Endothelial cell (in vitro differentiated cells): Measurements from ENCODE around the gene HMGN2. TPM values are rescaled to one million over a fixed set of nuclear protein-coding genes. Genes with fewer than 3 reads are reported as not detected.

ENCODE experiments used
- DNase-seq: peaks from one replicate; pipeline ENCODE4 v3.0.0; 2021; ENCODE audit warnings: low spot score
- H3K27ac Mint-ChIP-seq: one replicate; pipeline ENCODE4 v1.8.0; 2021; ENCODE audit warnings: mixed read lengths, inconsistent platforms; ENCODE audit not compliant: unreplicated experiment
- H3K27me3 Mint-ChIP-seq: one replicate; pipeline ENCODE4 v1.8.0; 2021; ENCODE audit warnings: mild to moderate bottlenecking, moderate library complexity, mixed read lengths, inconsistent platforms; ENCODE audit not compliant: unreplicated experiment
- H3K36me3 Mint-ChIP-seq: one replicate; pipeline ENCODE4 v1.8.0; 2021; ENCODE audit warnings: mild to moderate bottlenecking, low read depth, mixed read lengths, inconsistent platforms; ENCODE audit not compliant: unreplicated experiment
- H3K4me1 Mint-ChIP-seq: one replicate; pipeline ENCODE4 v1.8.0; 2021; ENCODE audit warnings: mild to moderate bottlenecking, mixed read lengths, inconsistent platforms; ENCODE audit not compliant: unreplicated experiment
- H3K4me3 Mint-ChIP-seq: one replicate; pipeline ENCODE4 v1.8.0; 2021; ENCODE audit warnings: mild to moderate bottlenecking, mixed read lengths, inconsistent platforms; ENCODE audit not compliant: unreplicated experiment
- H3K9me3 Mint-ChIP-seq: one replicate; pipeline ENCODE4 v1.8.0; 2021; ENCODE audit warnings: mixed read lengths, inconsistent platforms; ENCODE audit not compliant: unreplicated experiment
- CTCF ChIP-seq: fragments of 200-600 bp; sonication (generic); IDR thresholded peaks from one replicate; pipeline ENCODE4 v1.5.0; 2021; ENCODE audit warnings: antibody characterized with exemption; ENCODE audit not compliant: unreplicated experiment
- total RNA-seq: library from RNA; stranded (reverse); fragmentation: NEBNext Ultra II Directional; extraction: Animal tissue kit (Norgen Biotek cat#: 25700); gene quantifications from one replicate; pipeline ENCODE4 v1.2.1, GENCODE V29; 2021; ENCODE audit not compliant: unreplicated experiment

Gene HMGN2
- total RNA-seq, 1 donor from 2014 or later, result 171 TPM

- H3K27me3 Mint-ChIP-seq, result peaks cover 16% of the 10 kb centered on the region
- no peak for DNase-seq
- peak overlapping the region; percentile 90 for H3K27ac Mint-ChIP-seq
- peaks cover 28% of the 10 kb centered on the region for H3K36me3 Mint-ChIP-seq
- H3K4me3 Mint-ChIP-seq, result peak overlapping the region; percentile 87
- peaks cover 24% of the 10 kb centered on the region for H3K4me1 Mint-ChIP-seq
- no peak for TF ChIP-seq CTCF
- no peaks in the 10 kb centered on the region for H3K9me3 Mint-ChIP-seq
Measured at GRCh38 chr1:26470878-26471497, 1.3 kb upstream of the HMGN2 start.

- Mint-ChIP-seq H3K27me3 (peaks cover 16% of the 10 kb centered on the region), H3K4me3 (peak overlapping the region; percentile 92), H3K36me3 (peaks cover 28% of the 10 kb centered on the region), H3K27ac (peak overlapping the region; percentile 93), H3K9me3 (no peaks in the 10 kb centered on the region), H3K4me1 (peaks cover 24% of the 10 kb centered on the region)
- TF ChIP-seq CTCF, result no peak
- DNase-seq, result peak; percentile 67
Measured at GRCh38 chr1:26471498-26472319, 531 bp upstream of the HMGN2 start.

- H3K9me3 Mint-ChIP-seq, result no peaks in the 10 kb centered on the region
- H3K36me3 Mint-ChIP-seq, result peaks cover 27% of the 10 kb centered on the region
Measured at GRCh38 chr1:26472901-26473845, 933 bp downstream of the HMGN2 start.

GRCh38 chr1:26474818-26475217 lies 2.6 kb downstream of the HMGN2 start:
- Mint-ChIP-seq H3K36me3 (peaks cover 18% of the 10 kb centered on the region), H3K4me3 (no peak overlapping the region), H3K27ac (no peak overlapping the region), H3K9me3 (no peaks in the 10 kb centered on the region), H3K27me3 (peaks cover 19% of the 10 kb centered on the region), H3K4me1 (peaks cover 24% of the 10 kb centered on the region)
- no peak for TF ChIP-seq CTCF
- DNase-seq, result no peak

More at GRCh38 chr1:26472901-26473845, 933 bp downstream of the HMGN2 start:
- Mint-ChIP-seq H3K27ac (peak overlapping the region; percentile 79), H3K4me1 (peaks cover 24% of the 10 kb centered on the region), H3K4me3 (peak overlapping the region; percentile 89), H3K27me3 (peaks cover 19% of the 10 kb centered on the region)
- no peak for TF ChIP-seq CTCF
- peak; percentile 96 for DNase-seq
